Mucosa of rectum (tissue), 2 donors: ENCODE measurements around the gene TRIM32.

ENCODE experiments used
- H3K27ac ChIP-seq, 2 donors: one replicate each; pipeline ENCODE4 v1.7.0; 2013; ENCODE audit warnings: inconsistent platforms in 2 of 2, low read depth in 2 of 2, low read length in 2 of 2
- H3K27me3 ChIP-seq, 2 donors: one replicate each; pipeline ENCODE4 v1.7.0; 2013; ENCODE audit warnings: low read length in 2 of 2; ENCODE audit not compliant: control insufficient read depth in 2 of 2, insufficient read depth in 2 of 2
- H3K36me3 ChIP-seq, 2 donors: one replicate each; pipeline ENCODE4 v1.7.0; 2013; ENCODE audit warnings: low read length in 2 of 2; ENCODE audit not compliant: control insufficient read depth in 2 of 2, insufficient read depth in 2 of 2
- H3K4me1 ChIP-seq, 2 donors: one replicate each; pipeline ENCODE4 v1.7.0; 2013; ENCODE audit warnings: low read length in 2 of 2, mild to moderate bottlenecking in 1 of 2; ENCODE audit not compliant: control insufficient read depth in 2 of 2, insufficient read depth in 2 of 2
- H3K4me3 ChIP-seq, 2 donors: one replicate each; pipeline ENCODE4 v1.7.0; 2013; ENCODE audit warnings: low read length in 2 of 2
- H3K9ac ChIP-seq, 2 donors: one replicate each; pipeline ENCODE4 v1.7.0; 2013; ENCODE audit warnings: low read length in 2 of 2, low read depth in 1 of 2, mild to moderate bottlenecking in 1 of 2
- H3K9me3 ChIP-seq, 2 donors: one replicate each; pipeline ENCODE4 v1.7.0; 2013; ENCODE audit warnings: low read length in 2 of 2; ENCODE audit not compliant: control insufficient read depth in 2 of 2
- donor health status: healthy.
- donor health status: Normal muscosa, but diverticular disease.

The TRIM32 gene

DNA sequence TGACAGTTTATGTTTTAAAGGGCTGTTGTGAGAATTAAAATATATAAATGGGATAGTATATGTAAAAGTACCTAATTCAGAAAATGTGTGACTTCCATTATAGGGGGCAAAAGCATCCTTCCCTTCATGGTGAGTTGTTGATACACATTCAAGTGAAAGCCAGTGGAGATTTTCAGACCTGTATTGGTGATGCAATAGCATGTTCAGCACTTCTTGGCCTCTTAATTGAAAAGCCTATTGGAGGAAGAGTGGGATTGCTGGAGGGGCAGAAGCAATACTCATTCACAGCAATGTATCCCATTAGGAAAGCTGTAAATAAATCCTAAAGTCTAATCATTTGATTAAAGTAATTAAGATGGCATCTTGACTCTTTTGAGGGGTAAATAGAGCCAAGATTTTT, 17.4 kb downstream of the TRIM32 start:
- Histone ChIP-seq H3K4me1 (no peaks in the 10 kb centered on the region), H3K9ac (no peak overlapping the region), H3K27ac (no peak overlapping the region), H3K9me3 (no peaks in the 10 kb centered on the region), H3K27me3 (no peaks in the 10 kb centered on the region), H3K4me3 (no peak overlapping the region), H3K36me3 (peaks cover 2 to 6% of the 10 kb centered on the region in 2 donors)

DNA sequence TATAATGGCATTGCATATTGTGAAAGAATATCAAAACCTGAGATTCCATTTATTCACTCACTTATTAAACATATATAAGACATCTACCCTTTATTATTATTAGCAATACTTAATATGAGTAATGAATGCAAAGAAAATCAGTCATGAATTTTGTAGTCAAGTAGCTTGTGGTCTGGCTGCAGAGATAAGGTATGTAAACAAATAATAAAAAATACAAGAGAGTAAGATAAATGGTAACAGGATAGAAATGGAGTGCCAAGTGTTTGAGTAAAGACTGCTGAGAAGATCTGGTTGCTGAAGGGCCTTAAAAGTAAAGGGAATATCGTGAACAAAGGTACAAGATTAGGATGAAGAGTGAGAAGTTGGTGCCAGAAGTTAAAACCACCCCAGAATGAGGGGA, 18.4 kb downstream of the TRIM32 start:
- H3K4me3 ChIP-seq = no peak overlapping the region
- no peak overlapping the region for H3K27ac ChIP-seq
- no peaks in the 10 kb centered on the region for H3K9me3 ChIP-seq
- no peak overlapping the region for H3K9ac ChIP-seq
- H3K4me1 ChIP-seq = no peaks in the 10 kb centered on the region
- H3K36me3 ChIP-seq = no peaks in the 10 kb centered on the region
- H3K27me3 ChIP-seq = no peaks in the 10 kb centered on the region

DNA sequence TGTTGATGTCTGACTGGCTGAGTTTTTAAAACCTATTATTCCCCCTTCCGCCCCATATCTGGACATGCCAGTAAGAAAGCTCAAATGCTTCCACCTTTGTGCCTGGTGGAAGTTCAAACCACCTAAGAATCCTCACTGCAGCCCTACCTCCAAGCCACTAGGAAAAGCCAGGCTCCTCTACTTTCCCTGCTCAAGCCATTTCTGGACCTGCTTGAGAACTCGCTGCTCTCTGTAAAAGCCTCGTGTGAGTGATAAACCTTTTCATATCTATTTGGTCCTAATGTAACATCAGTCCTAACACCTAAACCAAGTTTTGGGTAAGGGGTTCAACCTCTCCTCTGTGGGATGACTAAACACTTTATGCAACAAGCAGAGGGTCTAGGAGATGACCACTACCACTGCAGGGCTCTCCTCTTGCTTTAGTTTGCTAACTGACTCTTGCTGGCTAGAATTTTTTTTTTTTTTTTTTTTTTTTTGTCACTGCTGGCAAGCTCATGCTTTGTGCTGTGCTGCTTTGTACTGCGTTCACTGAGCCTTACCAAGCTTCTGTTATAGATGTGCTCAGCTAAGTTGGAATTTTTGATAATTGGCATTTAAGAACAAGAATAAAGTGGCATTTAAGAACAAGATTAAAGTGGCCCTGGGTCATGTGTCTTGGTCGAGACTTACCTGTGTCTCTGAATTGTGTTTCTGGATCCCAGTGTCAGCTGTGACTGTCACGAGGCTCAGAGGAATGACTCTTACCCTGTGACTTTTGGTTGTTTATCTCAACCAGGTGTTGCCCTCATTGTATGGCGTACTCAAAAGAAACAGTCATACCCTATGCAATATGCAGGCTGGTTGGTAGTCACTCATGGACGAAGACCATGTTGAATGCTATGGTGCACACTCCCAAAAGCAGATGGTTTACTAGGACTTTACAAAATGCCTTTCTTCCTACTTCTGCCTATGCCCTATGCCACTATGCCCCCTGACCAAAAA, 19.5 kb downstream of the TRIM32 start:
- no peak overlapping the region for H3K27ac ChIP-seq
- H3K9ac ChIP-seq = no peak overlapping the region
- H3K9me3 ChIP-seq = no peaks in the 10 kb centered on the region
- H3K4me3 ChIP-seq = no peak overlapping the region
- H3K4me1 ChIP-seq = no peaks in the 10 kb centered on the region
- no peaks in the 10 kb centered on the region for H3K36me3 ChIP-seq
- H3K27me3 ChIP-seq = no peaks in the 10 kb centered on the region

- no peaks in the 10 kb centered on the region for H3K9me3 ChIP-seq
- H3K36me3 ChIP-seq = no peaks in the 10 kb centered on the region
- H3K27ac ChIP-seq = no peak overlapping the region
- no peak overlapping the region for H3K9ac ChIP-seq
- H3K27me3 ChIP-seq = no peaks in the 10 kb centered on the region
- no peak overlapping the region for H3K4me3 ChIP-seq
- no peaks in the 10 kb centered on the region for H3K4me1 ChIP-seq
Measured at GRCh38 chr9:116712781-116713180, 25.7 kb downstream of the TRIM32 start.

- H3K9ac ChIP-seq = no peak overlapping the region
- no peak overlapping the region for H3K4me3 ChIP-seq
- no peaks in the 10 kb centered on the region for H3K9me3 ChIP-seq
- no peaks in the 10 kb centered on the region for H3K4me1 ChIP-seq
- H3K27me3 ChIP-seq = no peaks in the 10 kb centered on the region
- H3K36me3 ChIP-seq = no peaks in the 10 kb centered on the region
- no peak overlapping the region for H3K27ac ChIP-seq
Measured at GRCh38 chr9:116713271-116713670, 26.2 kb downstream of the TRIM32 start.

GRCh38 chr9:116715751-116716150, 28.6 kb downstream of the TRIM32 start:
- Histone ChIP-seq H3K4me1 (no peaks in the 10 kb centered on the region), H3K27me3 (no peaks in the 10 kb centered on the region), H3K36me3 (no peaks in the 10 kb centered on the region), H3K9ac (no peak overlapping the region), H3K27ac (no peak overlapping the region), H3K9me3 (no peaks in the 10 kb centered on the region), H3K4me3 (no peak overlapping the region)

GRCh38 chr9:116716438-116716837, 29.3 kb downstream of the TRIM32 start:
- no peak overlapping the region for H3K4me3 ChIP-seq
- no peak overlapping the region for H3K9ac ChIP-seq
- H3K27me3 ChIP-seq = no peaks in the 10 kb centered on the region
- no peaks in the 10 kb centered on the region for H3K36me3 ChIP-seq
- H3K4me1 ChIP-seq = no peaks in the 10 kb centered on the region
- H3K9me3 ChIP-seq = no peaks in the 10 kb centered on the region
- H3K27ac ChIP-seq = no peak overlapping the region

- Histone ChIP-seq H3K9ac (no peak overlapping the region), H3K4me1 (no peaks in the 10 kb centered on the region), H3K9me3 (no peaks in the 10 kb centered on the region), H3K27ac (no peak overlapping the region), H3K36me3 (no peaks in the 10 kb centered on the region), H3K27me3 (no peaks in the 10 kb centered on the region), H3K4me3 (no peak overlapping the region)
Measured at GRCh38 chr9:116717150-116717549, 30.0 kb downstream of the TRIM32 start.

DNA sequence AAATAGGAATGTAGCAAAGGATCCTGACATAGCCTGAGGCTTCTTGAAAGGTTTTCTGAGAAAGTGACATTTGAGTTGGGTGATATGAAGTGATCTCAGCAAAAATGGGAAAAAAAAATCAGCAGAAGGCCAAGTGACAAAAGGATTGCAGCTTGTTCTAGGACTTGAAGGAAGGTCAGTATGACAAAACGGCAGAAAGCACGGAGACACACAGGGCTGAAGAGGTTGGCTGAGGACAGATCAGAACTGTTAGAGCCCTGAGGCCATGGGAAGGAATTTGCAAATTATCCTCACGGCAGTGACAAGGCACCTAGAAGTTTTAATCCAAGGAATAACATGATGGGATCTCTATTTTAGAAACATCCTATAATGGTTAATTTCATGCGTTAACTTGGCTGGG, 31.0 kb downstream of the TRIM32 start:
- no peaks in the 10 kb centered on the region for H3K27me3 ChIP-seq
- no peaks in the 10 kb centered on the region for H3K36me3 ChIP-seq
- no peaks in the 10 kb centered on the region for H3K4me1 ChIP-seq
- H3K27ac ChIP-seq = no peak overlapping the region
- no peak overlapping the region for H3K9ac ChIP-seq
- no peak overlapping the region for H3K4me3 ChIP-seq
- H3K9me3 ChIP-seq = no peaks in the 10 kb centered on the region

- Histone ChIP-seq H3K4me3 (no peak overlapping the region), H3K9ac (no peak overlapping the region), H3K9me3 (no peaks in the 10 kb centered on the region), H3K36me3 (no peaks in the 10 kb centered on the region), H3K27ac (no peak overlapping the region), H3K27me3 (no peaks in the 10 kb centered on the region), H3K4me1 (no peaks in the 10 kb centered on the region)
Measured at GRCh38 chr9:116720111-116720510, 33.0 kb downstream of the TRIM32 start.
